ENCODE data around the gene DLG2. TPM values are rescaled to one million over a fixed set of nuclear protein-coding genes. Genes with fewer than 3 reads are reported as not detected.
"Not testable (repeated sequence)": the region's sequence is repeated elsewhere in the genome, so short reads cannot be mapped to it uniquely, and the experiment has no call there.

The DLG2 gene
- polyA plus RNA-seq, 1 donor = 14.7 TPM

- DNase-seq = no peak
These were observed 528.1 kb downstream of the DLG2 start for GRCh38 chr11:85098996-85099395.

- DNase-seq = no peak
These were observed 530.2 kb downstream of the DLG2 start for GRCh38 chr11:85096939-85097338.

GRCh38 chr11:85095239-85095638, 531.9 kb downstream of the DLG2 start:
- no peak for DNase-seq

GRCh38 chr11:85094795-85095194, 532.3 kb downstream of the DLG2 start:
- DNase-seq = no peak

- DNase-seq = no peak
These were observed 537.5 kb downstream of the DLG2 start for GRCh38 chr11:85089654-85090053.

GRCh38 chr11:85088286-85088685, 538.9 kb downstream of the DLG2 start:
- DNase-seq = no peak

- DNase-seq = no peak
These were observed 540.5 kb downstream of the DLG2 start for GRCh38 chr11:85086504-85087284.

- no peak for DNase-seq
These were observed 550.4 kb downstream of the DLG2 start for GRCh38 chr11:85076535-85077330.

- no peak for DNase-seq
These were observed 564.5 kb downstream of the DLG2 start for GRCh38 chr11:85062659-85063058.

- DNase-seq = no peak
These were observed 574.5 kb downstream of the DLG2 start for GRCh38 chr11:85052636-85053035.

- no peak for DNase-seq
These were observed 578.3 kb downstream of the DLG2 start for GRCh38 chr11:85048801-85049200.

- no peak for DNase-seq
These were observed 581.4 kb downstream of the DLG2 start for GRCh38 chr11:85045716-85046115.

GRCh38 chr11:85044911-85045310, 582.2 kb downstream of the DLG2 start:
- DNase-seq = peak; percentile 2

GRCh38 chr11:85042361-85042760, 584.8 kb downstream of the DLG2 start:
- no peak for DNase-seq

- no peak for DNase-seq
These were observed 587.0 kb downstream of the DLG2 start for GRCh38 chr11:85040166-85040565.

GRCh38 chr11:85029964-85030363, 597.2 kb downstream of the DLG2 start:
- DNase-seq = no peak

GRCh38 chr11:85028329-85029101, 598.6 kb downstream of the DLG2 start:
- no peak for DNase-seq

GRCh38 chr11:85027346-85027745, 599.8 kb downstream of the DLG2 start:
- no peak for DNase-seq

GRCh38 chr11:85021058-85021457, 606.1 kb downstream of the DLG2 start:
- DNase-seq = no peak

- DNase-seq = no peak
These were observed 633.8 kb downstream of the DLG2 start for GRCh38 chr11:84993386-84993785.

GRCh38 chr11:84990141-84990540, 637.0 kb downstream of the DLG2 start:
- DNase-seq = no peak

- DNase-seq = not testable (repeated sequence)
These were observed 639.4 kb downstream of the DLG2 start for GRCh38 chr11:84987686-84988187.

GRCh38 chr11:84981301-84981700, 645.8 kb downstream of the DLG2 start:
- no peak for DNase-seq
